ENCODE results near the gene GPA33.

DNA sequence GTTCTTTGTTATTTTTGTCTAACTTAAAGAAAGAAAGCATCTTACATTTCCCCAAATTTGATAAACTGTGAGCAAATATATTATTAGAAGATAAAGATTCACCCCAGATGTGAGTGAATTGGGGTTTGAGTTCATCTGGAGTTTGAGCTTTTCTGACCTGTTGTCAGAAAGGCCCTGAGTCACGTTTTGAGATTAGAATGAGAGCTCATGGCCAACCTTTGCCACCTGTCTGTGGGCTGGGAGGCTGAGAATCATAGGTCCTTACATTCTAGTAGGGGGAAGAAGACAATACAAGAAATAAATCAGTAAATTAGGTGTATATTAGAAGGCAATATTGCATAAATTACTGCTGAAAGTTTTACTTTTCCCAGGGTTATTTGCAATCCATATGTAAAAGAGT is 26.0 kb upstream of the GPA33 start:
- no peak for TF ChIP-seq EZH2 (IDR thresholded peaks at IDR 0.05; ENCODE audit: low read length, missing control alignments)
- TF ChIP-seq, protein P1, sequence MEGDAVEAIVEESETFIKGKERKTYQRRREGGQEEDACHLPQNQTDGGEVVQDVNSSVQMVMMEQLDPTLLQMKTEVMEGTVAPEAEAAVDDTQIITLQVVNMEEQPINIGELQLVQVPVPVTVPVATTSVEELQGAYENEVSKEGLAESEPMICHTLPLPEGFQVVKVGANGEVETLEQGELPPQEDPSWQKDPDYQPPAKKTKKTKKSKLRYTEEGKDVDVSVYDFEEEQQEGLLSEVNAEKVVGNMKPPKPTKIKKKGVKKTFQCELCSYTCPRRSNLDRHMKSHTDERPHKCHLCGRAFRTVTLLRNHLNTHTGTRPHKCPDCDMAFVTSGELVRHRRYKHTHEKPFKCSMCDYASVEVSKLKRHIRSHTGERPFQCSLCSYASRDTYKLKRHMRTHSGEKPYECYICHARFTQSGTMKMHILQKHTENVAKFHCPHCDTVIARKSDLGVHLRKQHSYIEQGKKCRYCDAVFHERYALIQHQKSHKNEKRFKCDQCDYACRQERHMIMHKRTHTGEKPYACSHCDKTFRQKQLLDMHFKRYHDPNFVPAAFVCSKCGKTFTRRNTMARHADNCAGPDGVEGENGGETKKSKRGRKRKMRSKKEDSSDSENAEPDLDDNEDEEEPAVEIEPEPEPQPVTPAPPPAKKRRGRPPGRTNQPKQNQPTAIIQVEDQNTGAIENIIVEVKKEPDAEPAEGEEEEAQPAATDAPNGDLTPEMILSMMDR (conservative IDR thresholded peaks at IDR 0.05 in 1 of 2, IDR thresholded peaks at IDR 0.05 in 1 of 2; ENCODE audit: low read depth in 1 of 2, low read length in 2 of 2): no peak
